IMR-90 (cell line): Measurements from ENCODE around the gene DPYSL5.

Source experiments
- CEBPB ChIP-seq: IDR thresholded peaks from 2 replicates; pipeline ENCODE4 v1.6.1; 2012; ENCODE audit warnings: low read depth, low read length, improper control_type of control experiment
- CTCF ChIP-seq: conservative IDR thresholded peaks from 2 replicates; pipeline ENCODE4 v1.5.1; 2012; ENCODE audit warnings: mild to moderate bottlenecking, low read depth, low read length, improper control_type of control experiment
- ELK1 ChIP-seq: fragments of 150-350 bp; IDR thresholded peaks from 2 replicates; pipeline ENCODE4 v1.6.1; 2016; ENCODE audit warnings: low read depth, mild to moderate bottlenecking, low read length, moderate library complexity, borderline replicate concordance
- MAZ ChIP-seq: IDR thresholded peaks from 2 replicates; pipeline ENCODE4 v1.6.1; 2012; ENCODE audit warnings: low read depth, mild to moderate bottlenecking, low read length, improper control_type of control experiment, moderate library complexity, borderline replicate concordance
- MXI1 ChIP-seq: IDR thresholded peaks from 2 replicates; pipeline ENCODE4 v1.6.1; 2012; ENCODE audit warnings: low read depth, mild to moderate bottlenecking, low read length, moderate library complexity, borderline replicate concordance
- NFE2L2 ChIP-seq: fragments of 150-350 bp; IDR thresholded peaks from 2 replicates; pipeline ENCODE4 v1.6.1; 2016; ENCODE audit warnings: low read depth, mild to moderate bottlenecking, low read length
- POLR2A ChIP-seq: IDR thresholded peaks from 2 replicates; pipeline ENCODE4 v1.6.1; 2012; ENCODE audit warnings: mild to moderate bottlenecking, low read depth, low read length
- RAD21 ChIP-seq: IDR thresholded peaks from 2 replicates; pipeline ENCODE4 v1.6.1; 2012; ENCODE audit warnings: low read length, improper control_type of control experiment
- RCOR1 ChIP-seq: IDR thresholded peaks from 2 replicates; pipeline ENCODE4 v1.6.1; 2012; ENCODE audit warnings: mild to moderate bottlenecking, low read length, improper control_type of control experiment; ENCODE audit not compliant: insufficient replicate concordance
- RFX5 ChIP-seq: IDR thresholded peaks from 2 replicates; pipeline ENCODE4 v1.8.0; 2012; ENCODE audit warnings: low read depth, mild to moderate bottlenecking, low read length, moderate library complexity
- SMC3 ChIP-seq: fragments of 150-350 bp; IDR thresholded peaks from 2 replicates; pipeline ENCODE4 v1.6.1; 2016; ENCODE audit warnings: low read depth, mild to moderate bottlenecking, antibody characterized with exemption, low read length, moderate library complexity

GRCh38 chr2:26925100-26925791 lies 77.3 kb downstream of the DPYSL5 start:
- TF ChIP-seq RFX5 (no peak), CEBPB (no peak), CTCF (no peak), SMC3 (no peak), RAD21 (no peak), POLR2A (no peak), ELK1 (no peak), MXI1 (no peak), MAZ (no peak), NFE2L2 (no peak), RCOR1 (no peak)
